Measurements from ENCODE around the gene CASKIN1. TPM values are rescaled to one million over a fixed set of nuclear protein-coding genes. Genes with fewer than 3 reads are reported as not detected.

The CASKIN1 gene
- total and polyA plus RNA-seq, 2 of the 8 experiments (the other 6 are each of a cell fraction or from before 2014, with no cell fraction given): 1.2 to 6.4 TPM

GRCh38 chr16:2173366-2173765, 23.0 kb downstream of the CASKIN1 start (continued):
- no peak for TF ChIP-seq KDM1A (IDR thresholded peaks at IDR 0.05; ENCODE audit: borderline replicate concordance, low read length)
- TF ChIP-seq SUZ12 (IDR thresholded peaks at IDR 0.05; ENCODE audit: low read length): no peak
- TF ChIP-seq CREB1 (IDR thresholded peaks at IDR 0.05): no peak
- no peak for TF ChIP-seq CBX5 (IDR thresholded peaks at IDR 0.05; ENCODE audit: low read depth, low read length)
- TF ChIP-seq BACH1 (IDR thresholded peaks at IDR 0.05; ENCODE audit: low read length): no peak
- TF ChIP-seq USF2 (IDR thresholded peaks at IDR 0.05; ENCODE audit: low read length): no peak
- no peak for TF ChIP-seq TEAD4 (IDR thresholded peaks at IDR 0.05; ENCODE audit: low read depth, low read length)
- no peak for TF ChIP-seq E2F6 (IDR thresholded peaks at IDR 0.05)

Measured in H1 (cell line).